ENCODE measurements around the gene RNF121. TPM values are rescaled to one million over a fixed set of nuclear protein-coding genes. Genes with fewer than 3 reads are reported as not detected.

RNF121 gene
- total RNA-seq, 1 donor from 2014 or later = 21.1 TPM

DNA sequence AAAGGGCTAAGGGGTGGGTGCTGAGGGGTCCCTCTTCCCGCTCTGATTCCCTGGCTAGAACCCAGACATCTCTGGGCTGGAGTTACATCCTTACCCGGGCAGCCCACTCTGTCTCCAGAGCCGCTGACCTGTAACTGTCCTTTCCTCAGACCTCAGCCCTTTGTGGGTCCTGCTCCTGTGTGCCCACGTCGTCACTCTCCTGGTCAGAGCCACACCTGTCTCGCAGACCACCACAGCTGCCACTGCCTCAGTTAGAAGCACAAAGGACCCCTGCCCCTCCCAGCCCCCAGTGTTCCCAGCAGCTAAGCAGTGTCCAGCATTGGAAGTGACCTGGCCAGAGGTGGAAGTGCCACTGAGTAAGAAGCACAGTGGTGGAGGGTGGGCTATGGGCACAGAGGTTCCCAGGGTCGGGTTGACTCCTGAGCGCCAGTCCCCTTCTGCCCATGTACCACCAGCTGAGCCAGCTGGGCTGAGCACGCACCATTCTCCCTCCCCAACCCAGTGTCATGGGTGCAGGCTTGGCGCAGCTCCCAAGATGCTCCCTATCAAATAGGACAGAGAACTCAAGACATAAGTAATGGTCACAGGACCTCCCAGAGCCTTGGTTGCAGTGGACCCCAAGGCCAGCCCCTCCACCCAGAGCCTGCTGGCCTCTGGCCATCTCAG, 71.5 kb downstream of the RNF121 start:
- peaks cover 6 to 42% of the 10 kb centered on the region in 2 donors for H3K36me3 ChIP-seq
- H3K4me1 ChIP-seq = peaks cover 22% of the 10 kb centered on the region
- DNase-seq (ENCODE audit: extremely low spot score in 2 of 2) = no peak
- no peak overlapping the region for H3K4me3 ChIP-seq
- intact Hi-C loops (cut with DNase I) = no loop called here
- no peak for TF ChIP-seq POLR2AphosphoS5 (IDR thresholded peaks at IDR 0.05; ENCODE audit: insufficient read depth in 1 of 2, low read depth in 1 of 2)
- peak overlapping the region; percentile 31 for H3K27ac ChIP-seq
- H3K9me3 ChIP-seq = no peaks in the 10 kb centered on the region
- H3K27me3 ChIP-seq = no peaks in the 10 kb centered on the region

DNA sequence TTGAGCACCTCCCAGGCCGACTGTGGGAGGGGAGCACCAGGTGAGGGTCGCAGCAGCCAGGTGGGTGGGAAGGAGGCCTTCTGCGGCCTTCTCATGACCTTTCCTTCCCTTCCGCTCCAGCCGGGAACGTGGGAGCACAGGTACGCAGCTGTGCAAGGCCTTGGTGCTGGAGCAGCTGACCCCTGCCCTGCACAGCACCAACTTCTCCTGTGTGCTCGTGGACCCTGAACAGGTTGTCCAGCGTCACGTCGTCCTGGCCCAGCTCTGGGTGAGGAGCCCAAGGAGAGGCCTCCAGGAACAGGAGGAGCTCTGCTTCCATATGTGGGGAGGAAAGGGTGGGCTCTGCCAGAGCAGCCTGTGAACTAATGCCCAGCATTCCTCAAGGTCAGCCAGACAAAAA, 72.4 kb downstream of the RNF121 start:
- Histone ChIP-seq H3K4me1 (peaks cover 22% of the 10 kb centered on the region), H3K36me3 (peaks cover 11 to 51% of the 10 kb centered on the region in 2 donors), H3K27ac (no peak overlapping the region), H3K4me3 (no peak overlapping the region), H3K27me3 (no peaks in the 10 kb centered on the region), H3K9me3 (no peaks in the 10 kb centered on the region)
- no peak for DNase-seq (ENCODE audit: extremely low spot score in 2 of 2)
- intact Hi-C loops (cut with DNase I) = no loop called here
- TF ChIP-seq POLR2A (IDR thresholded peaks at IDR 0.05) = no peak
- TF ChIP-seq POLR2AphosphoS5 (IDR thresholded peaks at IDR 0.05; ENCODE audit: insufficient read depth in 1 of 2, low read depth in 1 of 2) = no peak
- TF ChIP-seq, protein P1, sequence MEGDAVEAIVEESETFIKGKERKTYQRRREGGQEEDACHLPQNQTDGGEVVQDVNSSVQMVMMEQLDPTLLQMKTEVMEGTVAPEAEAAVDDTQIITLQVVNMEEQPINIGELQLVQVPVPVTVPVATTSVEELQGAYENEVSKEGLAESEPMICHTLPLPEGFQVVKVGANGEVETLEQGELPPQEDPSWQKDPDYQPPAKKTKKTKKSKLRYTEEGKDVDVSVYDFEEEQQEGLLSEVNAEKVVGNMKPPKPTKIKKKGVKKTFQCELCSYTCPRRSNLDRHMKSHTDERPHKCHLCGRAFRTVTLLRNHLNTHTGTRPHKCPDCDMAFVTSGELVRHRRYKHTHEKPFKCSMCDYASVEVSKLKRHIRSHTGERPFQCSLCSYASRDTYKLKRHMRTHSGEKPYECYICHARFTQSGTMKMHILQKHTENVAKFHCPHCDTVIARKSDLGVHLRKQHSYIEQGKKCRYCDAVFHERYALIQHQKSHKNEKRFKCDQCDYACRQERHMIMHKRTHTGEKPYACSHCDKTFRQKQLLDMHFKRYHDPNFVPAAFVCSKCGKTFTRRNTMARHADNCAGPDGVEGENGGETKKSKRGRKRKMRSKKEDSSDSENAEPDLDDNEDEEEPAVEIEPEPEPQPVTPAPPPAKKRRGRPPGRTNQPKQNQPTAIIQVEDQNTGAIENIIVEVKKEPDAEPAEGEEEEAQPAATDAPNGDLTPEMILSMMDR (IDR thresholded peaks at IDR 0.05) = no peak

DNA sequence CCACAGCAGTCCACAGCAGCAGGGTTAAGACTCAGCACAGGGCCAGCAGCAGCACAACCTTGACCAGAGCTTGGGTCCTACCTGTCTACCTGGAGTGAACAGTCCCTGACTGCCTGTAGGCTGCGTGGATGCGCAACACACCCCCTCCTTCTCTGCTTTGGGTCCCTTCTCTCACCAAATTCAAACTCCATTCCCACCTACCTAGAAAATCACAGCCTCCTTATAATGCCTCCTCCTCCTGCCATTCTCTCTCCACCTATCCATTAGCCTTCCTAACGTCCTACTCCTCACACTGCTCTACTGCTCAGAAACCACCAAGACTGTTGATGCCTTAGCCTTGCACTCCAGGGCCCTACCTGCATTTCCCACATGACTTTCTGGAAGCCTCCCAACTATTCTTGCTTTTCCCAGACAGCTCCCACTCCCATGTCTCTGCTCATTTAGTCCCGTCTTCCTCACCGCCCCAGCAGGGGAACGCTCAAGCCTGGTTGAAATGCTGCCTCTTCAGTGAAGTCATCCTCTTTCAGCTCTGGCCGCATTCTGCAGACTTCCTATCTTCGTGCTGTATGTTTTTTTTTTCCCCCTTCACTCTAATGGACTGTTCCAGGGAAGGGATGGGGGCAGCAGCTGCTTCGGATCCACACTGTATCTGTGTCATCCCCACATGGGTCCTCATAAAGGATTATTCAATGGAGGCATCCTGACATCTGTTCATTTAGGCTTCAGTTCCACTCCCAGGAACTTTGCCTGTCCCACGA, 73.2 kb downstream of the RNF121 start:
- Histone ChIP-seq H3K4me1 (peaks cover 22% of the 10 kb centered on the region), H3K27ac (no peak overlapping the region), H3K9me3 (no peaks in the 10 kb centered on the region), H3K27me3 (no peaks in the 10 kb centered on the region), H3K4me3 (no peak overlapping the region), H3K36me3 (peaks cover 11 to 59% of the 10 kb centered on the region in 2 donors)
- DNase-seq (ENCODE audit: extremely low spot score in 2 of 2) = no peak
- TF ChIP-seq POLR2A (IDR thresholded peaks at IDR 0.05) (no peak), POLR2AphosphoS5 (IDR thresholded peaks at IDR 0.05; ENCODE audit: insufficient read depth in 1 of 2, low read depth in 1 of 2) (no peak)
- TF ChIP-seq, protein P1 (IDR thresholded peaks at IDR 0.05) = no peak
- intact Hi-C loops (cut with DNase I) = no loop called here

GRCh38 chr11:72002841-72003775, 74.3 kb downstream of the RNF121 start:
- intact Hi-C loops (cut with DNase I) = no loop called here
- peaks cover 11 to 69% of the 10 kb centered on the region in 2 donors for H3K36me3 ChIP-seq
- no peak overlapping the region for H3K27ac ChIP-seq
- H3K9me3 ChIP-seq = no peaks in the 10 kb centered on the region
- no peak overlapping the region for H3K4me3 ChIP-seq
- no peaks in the 10 kb centered on the region for H3K27me3 ChIP-seq
- TF ChIP-seq POLR2AphosphoS5 (IDR thresholded peaks at IDR 0.05; ENCODE audit: insufficient read depth in 1 of 2, low read depth in 1 of 2) (no peak), POLR2A (IDR thresholded peaks at IDR 0.05) (no peak)
- TF ChIP-seq, protein P1 (IDR thresholded peaks at IDR 0.05) = no peak
- DNase-seq (ENCODE audit: extremely low spot score in 2 of 2) = no peak
- peaks cover 22% of the 10 kb centered on the region for H3K4me1 ChIP-seq

DNA sequence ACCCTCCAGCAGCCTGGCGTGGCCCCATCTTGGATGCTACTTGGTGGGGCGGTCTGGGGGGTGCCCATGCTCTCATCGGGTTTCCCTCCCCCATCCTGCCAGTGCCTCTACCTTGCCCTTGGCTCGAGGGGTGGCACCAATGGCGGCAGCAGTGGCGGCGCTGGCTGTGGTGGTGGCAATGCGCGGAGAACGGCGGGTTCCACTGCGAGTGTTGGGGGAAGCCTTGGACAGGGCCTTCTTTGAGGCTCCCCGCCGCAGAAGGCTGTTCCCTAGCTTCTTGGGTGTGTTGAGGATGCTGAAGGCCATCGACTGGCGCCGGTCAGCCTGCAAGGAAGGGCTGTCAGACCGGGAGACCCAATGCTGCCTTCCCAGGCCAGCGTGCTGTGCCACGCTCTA, 74.9 kb downstream of the RNF121 start:
- no peak for DNase-seq (ENCODE audit: extremely low spot score in 2 of 2)
- no peaks in the 10 kb centered on the region for H3K27me3 ChIP-seq
- intact Hi-C loops (cut with DNase I) = no loop called here
- H3K27ac ChIP-seq = no peak overlapping the region
- TF ChIP-seq POLR2A (IDR thresholded peaks at IDR 0.05) (no peak), POLR2AphosphoS5 (IDR thresholded peaks at IDR 0.05; ENCODE audit: insufficient read depth in 1 of 2, low read depth in 1 of 2) (peak in 1 of 2 donors; percentile 11)
- TF ChIP-seq, protein P1 (IDR thresholded peaks at IDR 0.05) = no peak
- no peak overlapping the region for H3K4me3 ChIP-seq
- peaks cover 11 to 76% of the 10 kb centered on the region in 2 donors for H3K36me3 ChIP-seq
- peaks cover 20% of the 10 kb centered on the region for H3K4me1 ChIP-seq
- no peaks in the 10 kb centered on the region for H3K9me3 ChIP-seq

Data from vagina (tissue), 2 donors.